Measurements from ENCODE around the gene CCNQ.

CCNQ gene

DNA sequence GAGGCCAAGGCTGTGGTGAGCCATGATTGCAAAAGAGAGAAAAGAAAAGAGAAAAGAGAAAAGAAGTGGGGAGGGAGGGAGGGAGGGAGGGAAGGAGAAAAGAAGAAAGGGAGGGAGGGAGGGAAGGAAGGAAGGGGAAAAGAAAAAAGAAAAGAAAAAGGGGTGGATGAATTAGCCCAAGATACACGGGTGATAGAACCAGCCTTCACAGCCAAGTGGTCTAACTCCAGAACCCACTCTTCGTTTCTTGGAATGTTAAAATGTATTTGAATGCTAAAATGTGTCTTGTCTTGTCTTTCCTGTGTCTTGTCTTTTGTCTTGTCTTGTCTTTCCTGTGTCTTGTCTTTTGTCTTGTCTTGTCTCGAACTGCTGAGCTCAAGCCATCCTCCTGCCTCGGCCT, 13.1 kb downstream of the CCNQ start:
- TF ChIP-seq, protein P1, sequence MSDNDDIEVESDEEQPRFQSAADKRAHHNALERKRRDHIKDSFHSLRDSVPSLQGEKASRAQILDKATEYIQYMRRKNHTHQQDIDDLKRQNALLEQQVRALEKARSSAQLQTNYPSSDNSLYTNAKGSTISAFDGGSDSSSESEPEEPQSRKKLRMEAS (IDR thresholded peaks at IDR 0.05; ENCODE audit: low read depth, low read length) = no peak
- TF ChIP-seq MYC (IDR thresholded peaks at IDR 0.05; ENCODE audit: low read depth, low read length) (no peak), POLR2A (IDR thresholded peaks at IDR 0.05; ENCODE audit: extremely low read depth, insufficient read length) (no peak)
- TF ChIP-seq, protein P2, sequence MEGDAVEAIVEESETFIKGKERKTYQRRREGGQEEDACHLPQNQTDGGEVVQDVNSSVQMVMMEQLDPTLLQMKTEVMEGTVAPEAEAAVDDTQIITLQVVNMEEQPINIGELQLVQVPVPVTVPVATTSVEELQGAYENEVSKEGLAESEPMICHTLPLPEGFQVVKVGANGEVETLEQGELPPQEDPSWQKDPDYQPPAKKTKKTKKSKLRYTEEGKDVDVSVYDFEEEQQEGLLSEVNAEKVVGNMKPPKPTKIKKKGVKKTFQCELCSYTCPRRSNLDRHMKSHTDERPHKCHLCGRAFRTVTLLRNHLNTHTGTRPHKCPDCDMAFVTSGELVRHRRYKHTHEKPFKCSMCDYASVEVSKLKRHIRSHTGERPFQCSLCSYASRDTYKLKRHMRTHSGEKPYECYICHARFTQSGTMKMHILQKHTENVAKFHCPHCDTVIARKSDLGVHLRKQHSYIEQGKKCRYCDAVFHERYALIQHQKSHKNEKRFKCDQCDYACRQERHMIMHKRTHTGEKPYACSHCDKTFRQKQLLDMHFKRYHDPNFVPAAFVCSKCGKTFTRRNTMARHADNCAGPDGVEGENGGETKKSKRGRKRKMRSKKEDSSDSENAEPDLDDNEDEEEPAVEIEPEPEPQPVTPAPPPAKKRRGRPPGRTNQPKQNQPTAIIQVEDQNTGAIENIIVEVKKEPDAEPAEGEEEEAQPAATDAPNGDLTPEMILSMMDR (IDR thresholded peaks at IDR 0.05; ENCODE audit: low read depth, low read length) = no peak
- H3K4me3 ChIP-seq (ENCODE audit: low read depth, low read length) = no peak overlapping the region

GRCh38 chrX:153583433-153583832, 15.5 kb downstream of the CCNQ start:
- no peak overlapping the region for H3K4me3 ChIP-seq (ENCODE audit: low read depth, low read length)
- no peak for DNase-seq (ENCODE audit: low read depth)
- no peak for TF ChIP-seq POLR2A (IDR thresholded peaks at IDR 0.05; ENCODE audit: extremely low read depth, insufficient read length)
- TF ChIP-seq, protein P1 (IDR thresholded peaks at IDR 0.05; ENCODE audit: low read depth, low read length) = no peak
- no peak for TF ChIP-seq MYC (IDR thresholded peaks at IDR 0.05; ENCODE audit: low read depth, low read length)
- TF ChIP-seq, protein P2 (IDR thresholded peaks at IDR 0.05; ENCODE audit: low read depth, low read length) = no peak

More for the DNA sequence above, 13.1 kb downstream of the CCNQ start:
- DNase-seq (ENCODE audit: low read depth) = no peak

- peak; percentile 89 for DNase-seq (ENCODE audit: low read depth)
- TF ChIP-seq, protein P1 (IDR thresholded peaks at IDR 0.05; ENCODE audit: low read depth, low read length) = no peak
- no peak for TF ChIP-seq POLR2A (IDR thresholded peaks at IDR 0.05; ENCODE audit: extremely low read depth, insufficient read length)
- TF ChIP-seq, protein P2 (IDR thresholded peaks at IDR 0.05; ENCODE audit: low read depth, low read length) = no peak
- no peak for TF ChIP-seq MYC (IDR thresholded peaks at IDR 0.05; ENCODE audit: low read depth, low read length)
- H3K4me3 ChIP-seq (ENCODE audit: low read depth, low read length) = no peak overlapping the region
Measured at GRCh38 chrX:153582896-153583295, 16.0 kb downstream of the CCNQ start.

DNA sequence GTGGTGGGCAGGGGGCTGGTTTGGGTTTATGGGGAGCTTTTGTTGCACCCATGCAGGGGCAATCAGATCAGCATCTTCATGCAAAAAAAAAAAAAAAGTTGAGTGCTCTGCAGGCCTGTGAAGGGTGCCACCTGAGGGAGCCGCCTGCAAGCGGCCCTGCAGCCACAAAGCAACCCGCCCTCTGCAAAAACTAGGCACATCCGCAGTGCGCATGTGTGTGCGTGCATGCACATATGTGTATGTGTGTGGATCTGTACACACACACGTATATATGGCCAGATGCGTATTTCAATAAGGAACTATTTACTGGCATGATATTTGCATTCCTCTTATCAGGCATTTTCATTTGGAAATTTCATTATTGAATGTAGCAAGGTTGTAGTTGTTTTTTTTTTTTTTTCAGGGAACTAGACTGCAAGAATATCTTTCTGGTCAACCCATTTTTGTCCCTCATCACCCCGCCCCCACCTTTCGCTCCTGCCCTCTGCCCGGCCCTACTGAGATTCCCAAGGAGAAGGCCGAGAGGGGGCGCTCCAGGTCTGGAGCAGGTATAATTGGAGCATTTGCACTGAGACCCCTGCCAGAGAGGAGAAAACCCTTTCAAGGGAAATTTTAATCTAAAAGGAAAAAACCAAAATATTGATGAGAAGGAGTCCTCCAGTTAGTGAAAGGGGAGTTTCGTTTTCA, 18.1 kb downstream of the CCNQ start:
- no peak for TF ChIP-seq POLR2A (IDR thresholded peaks at IDR 0.05; ENCODE audit: extremely low read depth, insufficient read length)
- TF ChIP-seq, protein P2 (IDR thresholded peaks at IDR 0.05; ENCODE audit: low read depth, low read length) = no peak
- no peak for TF ChIP-seq MYC (IDR thresholded peaks at IDR 0.05; ENCODE audit: low read depth, low read length)
- TF ChIP-seq, protein P1 (IDR thresholded peaks at IDR 0.05; ENCODE audit: low read depth, low read length) = no peak
- DNase-seq (ENCODE audit: low read depth) = no peak
- no peak overlapping the region for H3K4me3 ChIP-seq (ENCODE audit: low read depth, low read length)

GRCh38 chrX:153578889-153579288, 20.1 kb downstream of the CCNQ start:
- no peak for DNase-seq (ENCODE audit: low read depth)
- no peak overlapping the region for H3K4me3 ChIP-seq (ENCODE audit: low read depth, low read length)
- TF ChIP-seq POLR2A (IDR thresholded peaks at IDR 0.05; ENCODE audit: extremely low read depth, insufficient read length) (no peak), MYC (IDR thresholded peaks at IDR 0.05; ENCODE audit: low read depth, low read length) (no peak)
- TF ChIP-seq, protein P1 (IDR thresholded peaks at IDR 0.05; ENCODE audit: low read depth, low read length) = no peak
- TF ChIP-seq, protein P2 (IDR thresholded peaks at IDR 0.05; ENCODE audit: low read depth, low read length) = no peak

Data from NB4 (cell line).